GM21515 (cell line): ENCODE results near the gene TRNP1.
"Not testable (repeated sequence)": the region's sequence is repeated elsewhere in the genome, so short reads cannot be mapped to it uniquely, and the experiment has no call there.

Experiments used
- ATAC-seq: cut with Tn5 transposase; IDR thresholded peaks from one replicate; pipeline ENCODE4 v1.9.1; 2021; ENCODE audit not compliant: unreplicated experiment

TRNP1 gene, protein sequence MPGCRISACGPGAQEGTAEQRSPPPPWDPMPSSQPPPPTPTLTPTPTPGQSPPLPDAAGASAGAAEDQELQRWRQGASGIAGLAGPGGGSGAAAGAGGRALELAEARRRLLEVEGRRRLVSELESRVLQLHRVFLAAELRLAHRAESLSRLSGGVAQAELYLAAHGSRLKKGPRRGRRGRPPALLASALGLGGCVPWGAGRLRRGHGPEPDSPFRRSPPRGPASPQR

GRCh38 chr1:26993237-26994019 lies at the start of gene TRNP1:
Gene TRNP1, plus strand, starts transcription at chr1:26993692. Its CDS starts 95 bp downstream, at chr1:26993787.
- ATAC-seq, result peak; percentile 44

- no peak for ATAC-seq
Observed at GRCh38 chr1:26945138-26945537, 48.4 kb upstream of the TRNP1 start.

- no peak for ATAC-seq
Observed at GRCh38 chr1:26945728-26946127, 47.8 kb upstream of the TRNP1 start.

DNA sequence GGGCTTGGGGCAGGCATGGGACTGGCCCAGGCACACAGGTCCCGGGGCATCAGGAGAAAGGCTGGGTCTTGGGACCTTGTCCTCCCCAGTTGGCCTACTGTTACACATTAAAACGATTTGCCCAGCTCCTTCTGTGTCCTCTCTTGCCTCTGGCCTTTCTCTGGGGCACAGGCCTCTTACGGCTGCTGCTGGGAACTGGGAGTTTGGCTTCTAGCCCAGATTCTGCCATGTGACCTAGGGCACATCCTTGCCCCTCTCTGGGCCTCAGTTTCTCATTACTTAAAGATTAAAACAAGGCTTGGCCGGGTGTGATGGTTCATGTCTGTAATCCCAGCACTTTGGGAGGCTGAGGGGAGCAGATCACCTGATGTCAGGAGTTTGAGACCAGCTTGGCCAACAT lies 47.2 kb upstream of the TRNP1 start:
- no peak for ATAC-seq

DNA sequence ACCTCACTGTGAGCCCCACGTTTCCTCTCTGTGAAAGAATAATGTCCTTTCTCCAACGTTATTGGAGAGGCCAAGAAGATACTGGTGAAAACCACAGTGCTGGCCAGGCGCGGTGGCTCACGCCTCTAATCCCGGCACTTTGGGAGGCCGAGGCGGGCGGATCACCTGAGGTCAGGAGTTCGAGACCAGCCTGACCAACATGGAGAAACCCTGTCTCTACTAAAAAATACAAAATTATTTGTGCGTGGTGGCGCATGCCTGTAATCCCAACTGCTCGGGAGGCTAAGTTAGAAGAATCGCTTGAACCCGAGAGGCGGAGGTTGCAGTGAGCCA lies 44.8 kb upstream of the TRNP1 start:
- not testable (repeated sequence) for ATAC-seq

- ATAC-seq, result no peak
Observed at GRCh38 chr1:26949266-26949925, 44.1 kb upstream of the TRNP1 start.

- ATAC-seq, result no peak
Observed at GRCh38 chr1:26949926-26950319, 43.6 kb upstream of the TRNP1 start.

DNA sequence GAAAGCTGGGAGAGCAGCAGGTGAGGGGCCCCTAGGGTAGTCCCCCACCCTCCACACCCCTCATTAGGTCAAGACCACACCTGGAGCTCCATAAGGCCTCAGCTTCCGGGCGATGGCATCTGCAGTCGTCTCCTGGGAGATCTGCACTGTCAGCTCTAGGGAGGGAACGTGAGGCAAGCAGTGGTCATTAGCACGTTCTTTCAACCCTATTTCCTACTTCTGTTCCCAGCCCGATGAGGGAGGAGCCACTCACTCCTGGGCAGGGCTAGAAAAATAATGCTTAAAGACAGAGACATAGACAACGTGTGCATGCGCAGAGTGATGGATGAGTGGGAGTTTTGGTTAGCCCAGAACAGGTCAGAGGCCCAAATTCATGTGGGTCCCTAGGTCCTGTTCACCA lies 42.9 kb upstream of the TRNP1 start:
- no peak for ATAC-seq

GRCh38 chr1:26951216-26951615 lies 42.3 kb upstream of the TRNP1 start:
- no peak for ATAC-seq

- no peak for ATAC-seq
Observed at GRCh38 chr1:26951821-26952497, 41.5 kb upstream of the TRNP1 start.

- ATAC-seq, result no peak
Observed at GRCh38 chr1:26953374-26953773, 40.1 kb upstream of the TRNP1 start.

- ATAC-seq, result no peak
Observed at GRCh38 chr1:26956321-26956720, 37.2 kb upstream of the TRNP1 start.

- no peak for ATAC-seq
Observed at GRCh38 chr1:26957306-26957705, 36.2 kb upstream of the TRNP1 start.

GRCh38 chr1:26959270-26959669 lies 34.2 kb upstream of the TRNP1 start:
- no peak for ATAC-seq

DNA sequence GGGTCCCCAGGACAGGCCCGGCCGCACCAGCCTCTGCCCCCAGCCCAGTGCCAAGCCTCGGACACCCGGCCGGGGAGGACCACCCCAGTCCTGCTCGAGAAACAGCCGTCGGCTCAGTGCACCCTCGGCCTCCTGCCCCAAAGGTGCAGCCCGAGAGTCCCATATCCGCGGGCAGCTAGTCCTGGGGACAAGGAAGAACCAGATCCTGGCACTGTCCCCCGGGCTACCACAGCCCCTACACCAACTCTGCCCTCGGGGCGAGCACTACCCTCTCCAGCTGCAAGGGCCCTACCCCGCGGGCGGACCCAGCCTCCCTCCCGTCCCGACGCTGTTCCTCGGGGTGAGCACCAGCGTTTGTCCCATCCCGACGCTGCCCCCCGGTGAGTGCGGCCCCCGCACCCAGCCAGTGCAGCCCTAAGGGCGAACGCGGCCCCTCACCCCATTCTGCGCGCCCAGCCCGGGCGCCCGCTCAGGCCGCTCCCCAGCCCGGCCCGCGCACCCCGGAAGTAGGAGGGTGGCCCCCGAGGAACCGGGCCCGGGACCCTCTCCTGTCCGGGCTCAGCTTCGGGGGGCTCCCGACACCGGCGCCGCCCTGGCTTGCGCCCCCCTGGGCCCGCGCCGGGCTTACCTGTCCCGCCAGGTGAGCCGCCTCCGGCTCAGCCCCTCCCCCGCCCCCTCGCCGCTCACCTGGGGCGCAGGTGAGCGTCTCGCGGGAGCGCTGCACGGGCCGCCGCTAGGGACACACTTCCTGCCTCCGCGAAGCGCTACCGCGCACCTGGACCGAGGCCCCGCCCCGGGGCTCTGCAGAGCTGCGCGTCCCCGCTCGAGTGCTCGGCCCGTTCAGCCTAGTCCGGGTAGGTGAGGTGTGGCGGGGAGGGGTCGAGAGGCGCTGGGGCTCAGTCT lies 33.5 kb upstream of the TRNP1 start, which contains the start of gene KDF1:
TSS of gene KDF1 (minus strand) at position 747 of the 903 bp plus-strand sequence. CDS start 8,088 bp downstream, outside the sequence.
- ATAC-seq, result no peak

DNA sequence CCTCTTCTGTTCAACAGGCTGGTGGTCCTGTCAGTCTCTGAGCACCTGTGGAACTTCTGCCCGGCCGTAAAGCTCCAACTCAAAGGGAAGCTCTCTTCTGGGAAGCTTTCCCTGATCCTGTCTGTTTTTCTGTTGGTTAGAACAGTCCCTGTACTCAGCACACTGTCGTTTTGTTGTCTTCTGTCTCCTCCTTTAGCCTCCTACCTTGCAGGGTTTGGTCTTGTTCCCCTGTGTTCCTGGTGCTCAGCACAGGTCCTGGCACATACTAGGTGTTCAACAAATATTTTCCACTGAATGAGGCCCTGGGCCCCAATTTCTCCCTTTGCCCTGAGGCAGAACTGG lies 32.9 kb upstream of the TRNP1 start:
- ATAC-seq, result no peak

DNA sequence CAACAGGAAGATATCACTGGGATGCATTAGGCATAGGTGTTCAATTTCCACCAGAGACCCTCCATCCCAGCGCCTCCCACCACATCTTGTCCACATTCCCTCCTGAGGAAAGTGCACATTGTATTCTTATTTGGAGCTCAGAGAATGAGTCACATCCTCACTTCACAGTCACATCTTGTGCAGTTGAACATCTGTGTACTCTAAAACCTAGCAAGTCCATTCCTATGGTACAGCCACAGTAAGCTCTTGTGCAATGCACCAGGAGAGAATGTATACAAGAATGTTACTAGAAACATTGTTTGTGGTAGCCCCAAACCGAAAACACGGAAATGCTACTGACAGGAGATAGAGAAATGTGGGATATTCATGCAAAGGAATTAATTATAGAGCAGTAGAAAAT lies 31.7 kb upstream of the TRNP1 start:
- no peak for ATAC-seq

- no peak for ATAC-seq
Observed at GRCh38 chr1:26965213-26965612, 28.3 kb upstream of the TRNP1 start.

DNA sequence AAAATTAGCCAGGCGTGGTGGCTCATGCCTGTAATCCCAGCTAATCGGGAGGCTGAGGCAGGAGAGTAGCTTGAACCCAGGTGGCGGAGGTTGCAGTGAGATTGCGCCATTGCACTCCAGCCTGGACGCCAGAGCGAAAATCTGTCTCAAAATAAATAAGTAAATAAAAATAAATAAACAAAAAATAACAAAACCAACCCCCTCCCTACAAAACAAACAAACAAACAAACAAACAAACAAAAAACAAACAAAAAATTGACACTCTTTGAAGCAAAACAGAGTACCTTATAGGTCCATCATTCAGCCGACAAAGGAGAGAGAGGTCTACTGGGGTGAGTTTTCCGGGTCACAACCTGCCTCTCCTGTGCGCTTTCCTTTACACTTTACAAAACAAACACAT lies 27.9 kb upstream of the TRNP1 start:
- ATAC-seq, result no peak

- no peak for ATAC-seq
Observed at GRCh38 chr1:26970810-26971209, 22.7 kb upstream of the TRNP1 start.

- ATAC-seq, result no peak
Observed at GRCh38 chr1:26971590-26971989, 21.9 kb upstream of the TRNP1 start.
